Body of pancreas (tissue), 4 donors: ENCODE measurements around the gene AMPD2.

Experiments
- CTCF ChIP-seq, 7 experiments: fragments of 450-650 bp in 4 of 7; fragments of 200-600 bp in 3 of 7; sonication (generic) in 3 of 7; IDR thresholded peaks; one replicate each; pipeline ENCODE4 v1.5.1; 2016 to 2019; ENCODE audit warnings: antibody characterized with exemption in 7 of 7
- POLR2A ChIP-seq, 3 donors: fragments of 450-650 bp; IDR thresholded peaks; one replicate each; pipeline ENCODE4 v1.6.1; 2016; ENCODE audit warnings: antibody characterized with exemption in 3 of 3, mild to moderate bottlenecking in 2 of 3

- no peak for TF ChIP-seq POLR2A (IDR thresholded peaks at IDR 0.05)
- TF ChIP-seq CTCF (IDR thresholded peaks at IDR 0.05) = no peak
Measured at GRCh38 chr1:109654519-109654918, 34.9 kb downstream of the AMPD2 start.
